NB4 (cell line): ENCODE results near the gene ZNF598.

Source experiments
- CTCF ChIP-seq: IDR thresholded peaks from one replicate; pipeline ENCODE4 v1.5.1; 2012; ENCODE audit warnings: low read depth, low read length
- POLR2A ChIP-seq: IDR thresholded peaks from 2 replicates; pipeline ENCODE4 v1.6.1; 2011; ENCODE audit warnings: mild to moderate bottlenecking; ENCODE audit not compliant: insufficient read length; ENCODE audit errors: extremely low read depth

GRCh38 chr16:1949507-1949906 lies 60.1 kb downstream of the ZNF598 start:
- no peak for TF ChIP-seq CTCF
- no peak for TF ChIP-seq POLR2A
